ENCODE data around the gene SARM1. TPM values are rescaled to one million over a fixed set of nuclear protein-coding genes. Genes with fewer than 3 reads are reported as not detected.

Gene SARM1
- total and polyA plus RNA-seq, 2 of the 13 experiments (the other 11 are each of a cell fraction or from before 2014, with no cell fraction given), result 0.73 to 0.86 TPM

DNA sequence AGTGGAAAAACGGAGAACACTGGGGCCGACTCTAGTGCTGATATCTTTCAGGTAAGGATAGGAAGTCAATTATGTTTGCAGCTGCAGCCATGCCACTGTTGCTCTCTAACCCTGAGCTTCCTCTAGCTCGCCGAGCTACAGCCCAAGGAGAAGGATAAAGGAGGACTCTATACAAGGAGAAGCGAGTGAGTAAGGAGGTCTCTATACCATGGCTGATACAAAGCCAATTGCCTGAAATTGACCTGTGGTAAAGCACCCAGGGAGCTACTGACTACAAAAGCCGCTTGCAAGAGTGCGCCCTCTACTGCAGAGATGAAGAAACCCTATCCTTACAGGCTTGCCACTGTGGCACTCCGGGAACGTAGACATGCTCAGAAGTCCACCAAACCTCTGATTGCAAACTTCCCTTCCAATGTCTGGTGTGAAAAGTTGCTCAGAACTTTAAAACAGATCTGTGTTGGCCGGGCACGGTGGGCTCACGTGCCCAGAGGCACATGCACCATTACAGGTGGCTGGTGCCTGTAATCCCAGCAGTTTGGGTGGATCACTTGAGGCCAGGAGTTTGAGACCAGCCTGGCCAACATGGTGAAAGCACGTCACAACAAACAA is 45.3 kb downstream of the SARM1 start (continued):
- peak; percentile 14; the same call in 1 of the 2 replicates for TF ChIP-seq ZNF709 (CRISPR knock-in tag; IDR thresholded peaks at IDR 0.05)
- TF ChIP-seq, protein P1, sequence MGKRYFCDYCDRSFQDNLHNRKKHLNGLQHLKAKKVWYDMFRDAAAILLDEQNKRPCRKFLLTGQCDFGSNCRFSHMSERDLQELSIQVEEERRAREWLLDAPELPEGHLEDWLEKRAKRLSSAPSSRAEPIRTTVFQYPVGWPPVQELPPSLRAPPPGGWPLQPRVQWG (CRISPR knock-in tag; IDR thresholded peaks at IDR 0.05; ENCODE audit: borderline replicate concordance, low read depth), result no peak
- peak; percentile 96 for TF ChIP-seq CTCF (CRISPR knock-in tag; IDR thresholded peaks at IDR 0.05)
- no peak for TF ChIP-seq ZNF383 (CRISPR knock-in tag; IDR thresholded peaks at IDR 0.05; ENCODE audit: borderline replicate concordance)
- TF ChIP-seq IRF2 (CRISPR knock-in tag; IDR thresholded peaks at IDR 0.05), result peak; percentile 46; the same call in 1 of the 2 replicates
- peak; percentile 39; the same call in 1 of the 2 replicates for TF ChIP-seq ELF3 (CRISPR knock-in tag; IDR thresholded peaks at IDR 0.05)
- 0 out of 2 replicates have a peak, but pooled peaks have one; percentile 31 for TF ChIP-seq ZBED4 (CRISPR knock-in tag; IDR thresholded peaks at IDR 0.05; ENCODE audit: borderline replicate concordance)
- 0 out of 2 replicates have a peak, but pooled peaks have one; percentile 55 for TF ChIP-seq TP53 (CRISPR knock-in tag; conservative IDR thresholded peaks at IDR 0.05)
- TF ChIP-seq NFYB (CRISPR knock-in tag; IDR thresholded peaks at IDR 0.05), result 0 out of 2 replicates have a peak, but pooled peaks have one; percentile 15
- TF ChIP-seq, protein P2, sequence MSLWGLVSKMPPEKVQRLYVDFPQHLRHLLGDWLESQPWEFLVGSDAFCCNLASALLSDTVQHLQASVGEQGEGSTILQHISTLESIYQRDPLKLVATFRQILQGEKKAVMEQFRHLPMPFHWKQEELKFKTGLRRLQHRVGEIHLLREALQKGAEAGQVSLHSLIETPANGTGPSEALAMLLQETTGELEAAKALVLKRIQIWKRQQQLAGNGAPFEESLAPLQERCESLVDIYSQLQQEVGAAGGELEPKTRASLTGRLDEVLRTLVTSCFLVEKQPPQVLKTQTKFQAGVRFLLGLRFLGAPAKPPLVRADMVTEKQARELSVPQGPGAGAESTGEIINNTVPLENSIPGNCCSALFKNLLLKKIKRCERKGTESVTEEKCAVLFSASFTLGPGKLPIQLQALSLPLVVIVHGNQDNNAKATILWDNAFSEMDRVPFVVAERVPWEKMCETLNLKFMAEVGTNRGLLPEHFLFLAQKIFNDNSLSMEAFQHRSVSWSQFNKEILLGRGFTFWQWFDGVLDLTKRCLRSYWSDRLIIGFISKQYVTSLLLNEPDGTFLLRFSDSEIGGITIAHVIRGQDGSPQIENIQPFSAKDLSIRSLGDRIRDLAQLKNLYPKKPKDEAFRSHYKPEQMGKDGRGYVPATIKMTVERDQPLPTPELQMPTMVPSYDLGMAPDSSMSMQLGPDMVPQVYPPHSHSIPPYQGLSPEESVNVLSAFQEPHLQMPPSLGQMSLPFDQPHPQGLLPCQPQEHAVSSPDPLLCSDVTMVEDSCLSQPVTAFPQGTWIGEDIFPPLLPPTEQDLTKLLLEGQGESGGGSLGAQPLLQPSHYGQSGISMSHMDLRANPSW (CRISPR knock-in tag; IDR thresholded peaks at IDR 0.05; ENCODE audit: borderline replicate concordance), result no peak
- peak; percentile 73 for TF ChIP-seq GATAD2A (CRISPR knock-in tag; IDR thresholded peaks at IDR 0.05)
- TF ChIP-seq NCOA2 (CRISPR knock-in tag; IDR thresholded peaks at IDR 0.05), result peak; percentile 20; the same call in 1 of the 2 replicates
- TF ChIP-seq SALL2 (CRISPR knock-in tag; IDR thresholded peaks at IDR 0.05), result peak; percentile 63; the same call in 1 of the 2 replicates
- peak; percentile 30; the same call in 1 of the 2 replicates for TF ChIP-seq PPARG (CRISPR knock-in tag; conservative IDR thresholded peaks at IDR 0.05)
- TF ChIP-seq ZNF276 (CRISPR knock-in tag; IDR thresholded peaks at IDR 0.05; ENCODE audit: low read depth), result peak; percentile 49; the same call in 1 of the 2 replicates
- 0 out of 2 replicates have a peak, but pooled peaks have one; percentile 24 for TF ChIP-seq MYC (CRISPR knock-in tag; IDR thresholded peaks at IDR 0.05; ENCODE audit: borderline replicate concordance)
